HG02973 (cell line): ENCODE data around the gene ATP9B.
"Not testable (repeated sequence)": the region's sequence is repeated elsewhere in the genome, so short reads cannot be mapped to it uniquely, and the experiment has no call there.

Source experiments
- ATAC-seq: cut with Tn5 transposase; IDR thresholded peaks from one replicate; pipeline ENCODE4 v1.9.1; 2021; ENCODE audit warnings: moderate library complexity; ENCODE audit not compliant: unreplicated experiment

The ATP9B gene

DNA sequence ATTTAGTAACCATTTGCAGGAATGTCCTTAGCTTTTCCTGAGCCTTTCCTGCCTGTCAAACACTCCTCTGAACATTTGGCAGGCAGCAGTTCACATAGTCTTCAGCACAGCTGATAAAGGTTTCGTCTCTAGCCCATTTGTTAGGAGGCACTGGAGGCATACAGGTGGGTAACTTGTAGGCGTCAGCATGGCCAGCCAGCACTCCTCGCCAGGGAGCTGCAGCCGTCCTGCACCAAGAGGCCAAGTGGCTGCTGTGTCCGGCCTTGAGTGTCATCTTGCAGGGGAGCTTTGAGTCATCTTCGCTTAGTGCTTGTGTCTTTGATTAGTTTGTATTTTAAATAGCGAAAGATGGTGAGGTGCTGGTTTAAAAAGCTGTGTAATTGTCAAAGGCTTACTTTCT, 206.3 kb downstream of the ATP9B start:
- ATAC-seq = peak; percentile 25

DNA sequence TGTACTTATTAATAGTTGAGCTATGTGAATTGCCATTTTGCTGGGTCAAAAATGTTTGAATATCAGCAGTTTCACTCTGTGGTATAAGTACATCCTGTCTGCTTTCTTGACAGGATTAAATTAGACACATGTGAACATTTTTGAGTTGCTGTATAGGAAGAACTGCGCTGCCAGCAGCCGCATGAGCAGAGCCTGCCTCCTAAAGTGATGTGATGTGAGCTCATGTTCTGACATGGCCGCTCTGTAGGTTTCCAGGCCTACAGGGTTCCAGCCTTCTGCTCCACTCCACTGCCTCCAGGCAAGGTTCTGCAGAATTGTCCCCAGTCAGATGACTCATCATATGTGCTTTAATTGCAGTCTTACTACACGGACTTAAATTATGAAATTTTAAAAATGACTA, 206.8 kb downstream of the ATP9B start:
- peak; percentile 72 for ATAC-seq

DNA sequence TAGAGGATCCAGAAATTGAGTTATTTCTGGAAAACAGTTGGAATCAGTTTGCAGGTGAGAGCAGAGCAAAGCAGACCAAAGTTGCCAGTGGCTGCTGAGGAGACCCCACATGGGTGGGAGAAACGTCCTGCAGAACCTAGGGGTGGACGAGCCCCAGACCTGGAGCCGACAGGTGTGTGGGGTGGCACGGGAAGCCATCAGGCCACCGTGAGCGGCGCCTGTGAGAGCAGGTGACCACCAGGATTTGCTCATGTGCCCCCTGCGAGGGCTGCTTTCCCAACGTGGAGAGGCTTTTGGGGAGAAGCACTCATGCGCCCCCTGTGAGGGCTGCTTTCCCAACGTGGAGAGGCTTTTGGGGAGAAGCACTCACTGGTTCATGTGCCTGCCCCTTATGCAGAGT, 209.7 kb downstream of the ATP9B start:
- no peak for ATAC-seq

DNA sequence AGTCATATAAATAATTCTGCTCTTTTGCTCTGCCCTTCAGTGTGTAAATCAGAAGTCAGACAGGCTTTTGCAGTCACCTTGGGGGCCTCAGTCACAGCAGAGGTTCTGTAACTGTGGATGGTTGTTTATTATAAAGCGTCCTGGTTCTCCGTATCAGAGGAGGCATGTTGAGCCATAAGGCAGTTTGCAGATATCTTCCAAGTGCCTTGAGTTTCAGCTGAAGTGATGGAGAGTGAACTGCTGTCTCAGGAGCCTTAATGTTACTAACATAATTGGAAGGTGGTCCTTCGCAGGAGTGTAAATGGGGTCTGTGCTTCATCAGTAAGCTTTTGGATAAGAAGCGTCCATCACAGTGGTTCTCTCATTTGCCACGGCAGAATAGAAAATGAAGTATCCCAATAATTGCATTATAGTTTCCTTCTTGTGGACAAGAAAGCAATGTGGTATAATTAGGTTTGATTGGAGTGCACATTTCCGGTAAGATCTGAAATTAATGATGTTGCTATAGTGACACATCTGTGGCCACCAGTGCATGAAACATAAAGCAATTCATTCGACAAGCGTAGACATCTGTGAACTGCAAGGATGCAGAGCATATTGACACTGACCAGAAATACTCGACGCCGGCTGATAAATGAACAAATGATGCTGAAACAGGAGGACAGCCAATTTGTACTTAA, 214.1 kb downstream of the ATP9B start:
- ATAC-seq = no peak

DNA sequence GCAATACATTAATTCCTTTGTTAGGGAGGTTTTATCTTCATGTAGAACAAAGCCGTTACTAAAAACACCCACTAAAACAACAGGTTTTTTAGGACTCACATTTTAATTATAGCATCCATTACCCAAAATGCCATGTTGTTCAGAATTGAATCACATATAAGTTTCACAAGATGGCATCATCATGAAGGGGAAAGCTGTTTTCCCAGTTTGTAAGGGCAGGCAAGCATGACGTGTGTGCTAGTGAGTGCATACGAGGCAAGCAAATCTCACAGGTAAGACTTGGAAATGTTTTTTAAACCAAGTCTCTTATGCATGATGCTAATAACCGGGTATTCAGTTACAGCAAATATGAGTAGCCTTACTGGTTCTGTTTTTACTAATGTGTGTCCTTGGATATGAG, 214.7 kb downstream of the ATP9B start:
- no peak for ATAC-seq

DNA sequence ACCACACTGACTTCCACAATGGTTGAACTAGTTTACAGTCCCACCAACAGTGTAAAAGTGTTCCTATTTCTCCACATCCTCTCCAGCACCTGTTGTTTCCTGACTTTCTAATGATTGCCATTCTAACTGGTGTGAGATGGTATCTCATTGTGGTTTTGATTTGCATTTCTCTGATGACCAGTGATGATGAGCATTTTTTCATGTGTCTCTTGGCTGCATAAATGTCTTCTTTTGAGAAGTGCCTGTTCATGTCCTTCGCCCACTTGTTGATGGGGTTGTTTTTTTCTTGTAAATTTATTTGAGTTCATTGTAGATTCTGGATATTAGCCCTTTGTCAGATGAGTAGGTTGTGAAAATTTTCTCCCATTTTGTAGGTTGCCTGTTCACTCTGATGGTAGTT, 216.0 kb downstream of the ATP9B start:
- not testable (repeated sequence) for ATAC-seq

DNA sequence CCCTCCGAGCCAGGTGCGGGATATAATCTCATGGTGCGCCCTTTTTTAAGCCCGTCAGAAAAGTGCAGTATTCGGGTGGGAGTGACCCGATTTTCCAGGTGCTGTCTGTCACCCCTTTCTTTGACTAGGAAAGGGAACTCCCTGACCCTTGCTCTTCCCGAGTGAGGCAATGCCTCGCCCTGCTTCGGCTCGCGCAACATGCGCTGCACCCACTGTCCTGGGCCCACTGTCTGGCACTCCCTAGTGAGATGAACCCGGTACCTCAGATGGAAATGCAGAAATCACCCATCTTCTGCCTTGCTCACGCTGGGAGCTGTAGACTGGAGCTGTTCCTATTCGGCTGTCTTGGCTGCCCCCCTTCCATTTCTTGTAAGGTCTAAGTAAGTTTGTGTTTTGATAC, 221.2 kb downstream of the ATP9B start:
- ATAC-seq = not testable (repeated sequence)

DNA sequence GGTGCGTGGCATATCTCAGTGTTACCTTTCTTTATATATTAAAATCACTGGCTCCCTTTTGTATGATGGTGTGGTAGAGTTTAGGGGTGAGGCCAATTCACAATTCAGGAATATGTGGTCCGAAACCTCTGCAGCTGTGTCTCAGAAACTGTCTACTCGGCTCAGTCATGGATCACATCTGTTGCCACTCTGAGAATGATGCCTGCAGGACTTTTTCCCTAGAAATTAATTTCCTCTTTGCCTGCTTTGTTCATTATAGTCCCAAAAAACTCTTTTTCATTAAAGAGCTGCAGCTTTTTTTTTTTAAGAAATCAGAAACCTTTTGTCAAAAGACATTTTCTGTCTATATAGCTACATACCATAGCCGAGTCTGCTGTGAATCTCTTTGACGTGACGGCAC, 221.7 kb downstream of the ATP9B start:
- no peak for ATAC-seq

DNA sequence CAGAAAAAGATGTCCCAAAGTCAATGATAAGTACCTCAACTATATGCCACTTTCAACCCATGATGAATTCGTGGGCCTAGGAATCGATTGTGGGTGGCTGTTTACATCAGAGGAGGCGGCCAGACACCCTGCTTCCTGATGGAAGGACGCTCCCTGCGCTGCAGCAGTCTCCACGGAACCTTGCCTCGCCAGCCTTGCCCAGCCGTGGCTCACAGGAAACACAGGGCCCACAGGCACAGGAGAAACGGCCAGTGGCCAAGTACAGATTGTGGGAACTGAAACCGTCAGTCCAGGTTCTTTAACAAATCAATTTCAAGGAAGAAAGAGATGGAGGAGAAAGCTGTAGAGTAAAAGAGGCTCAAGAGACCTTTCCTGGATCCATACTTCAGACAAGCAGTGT, 225.0 kb downstream of the ATP9B start:
- no peak for ATAC-seq

DNA sequence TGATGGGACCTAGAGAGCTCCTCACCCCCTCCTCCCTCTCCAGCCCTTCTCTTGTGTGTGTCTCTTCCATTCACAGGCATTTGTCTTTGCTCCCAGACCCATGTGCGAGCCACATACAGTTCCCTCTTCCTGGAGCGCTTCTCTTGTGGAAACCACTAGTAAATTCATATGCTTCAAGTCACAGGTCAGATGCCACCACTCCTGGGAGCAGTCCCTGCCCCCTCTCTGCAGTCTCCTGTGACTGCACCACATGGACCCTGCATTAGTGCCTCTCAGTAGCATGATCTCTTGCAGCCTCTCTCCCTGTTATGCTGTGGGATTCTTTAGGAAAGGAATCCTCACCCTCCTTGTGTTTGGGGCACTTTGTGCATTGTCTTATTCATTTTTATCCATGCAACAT, 230.1 kb downstream of the ATP9B start:
- ATAC-seq = no peak

DNA sequence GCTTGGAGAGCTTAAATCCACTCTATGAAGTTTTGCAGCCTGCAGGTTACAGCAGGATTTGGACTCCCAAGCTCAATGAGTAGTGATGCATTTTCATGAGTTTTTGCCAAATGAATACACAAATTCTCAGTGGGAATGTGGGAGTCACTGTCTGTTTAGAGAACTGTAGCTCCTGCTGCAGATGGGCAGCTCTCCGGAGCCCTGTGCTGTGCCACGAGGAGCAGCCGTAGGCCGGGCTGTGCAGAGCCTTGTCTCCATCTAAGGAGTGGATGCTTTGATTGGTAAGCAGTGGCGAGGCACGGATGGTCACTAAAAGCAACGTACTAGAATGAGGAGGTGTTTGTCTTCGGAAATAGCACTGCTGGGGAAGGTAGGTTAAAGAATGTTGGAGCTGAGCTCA, 230.5 kb downstream of the ATP9B start:
- no peak for ATAC-seq

DNA sequence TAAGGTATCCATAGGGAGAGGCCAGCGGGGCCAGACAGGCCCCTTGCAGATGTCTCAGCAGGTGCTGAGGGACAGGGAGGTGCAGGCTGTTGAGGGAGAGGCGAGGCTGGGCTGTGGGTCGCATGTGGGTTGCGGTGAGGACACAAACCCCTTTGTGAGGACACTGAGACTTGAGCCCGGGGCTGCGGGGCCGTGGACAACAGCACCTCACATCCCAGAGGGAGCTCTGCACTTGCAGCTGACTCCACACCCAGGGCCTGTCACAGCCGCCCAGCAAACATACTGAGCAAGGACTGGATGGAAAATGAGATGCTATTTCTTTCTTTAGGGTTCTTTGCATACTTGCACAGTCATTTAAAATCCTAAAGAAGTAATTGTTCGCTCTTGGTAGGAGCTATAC, 231.2 kb downstream of the ATP9B start:
- ATAC-seq = no peak

DNA sequence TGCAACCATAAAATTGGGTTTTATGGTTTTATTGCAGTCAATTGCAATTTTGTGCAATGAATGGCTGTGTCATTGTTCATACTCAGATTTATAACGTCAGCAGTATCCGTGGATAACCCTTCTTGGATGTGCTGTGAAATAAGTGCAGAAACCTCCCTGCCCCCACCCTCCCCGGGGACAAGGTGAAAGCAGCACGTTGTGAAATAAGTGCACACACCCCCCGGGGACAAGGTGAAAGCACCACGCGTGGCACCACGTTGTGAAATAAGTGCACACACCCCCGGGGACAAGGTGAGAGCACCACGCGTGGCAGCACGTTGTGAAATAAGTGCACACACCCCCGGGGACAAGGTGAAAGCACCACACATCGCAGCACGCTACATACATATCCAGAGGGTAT, 232.9 kb downstream of the ATP9B start:
- no peak for ATAC-seq

DNA sequence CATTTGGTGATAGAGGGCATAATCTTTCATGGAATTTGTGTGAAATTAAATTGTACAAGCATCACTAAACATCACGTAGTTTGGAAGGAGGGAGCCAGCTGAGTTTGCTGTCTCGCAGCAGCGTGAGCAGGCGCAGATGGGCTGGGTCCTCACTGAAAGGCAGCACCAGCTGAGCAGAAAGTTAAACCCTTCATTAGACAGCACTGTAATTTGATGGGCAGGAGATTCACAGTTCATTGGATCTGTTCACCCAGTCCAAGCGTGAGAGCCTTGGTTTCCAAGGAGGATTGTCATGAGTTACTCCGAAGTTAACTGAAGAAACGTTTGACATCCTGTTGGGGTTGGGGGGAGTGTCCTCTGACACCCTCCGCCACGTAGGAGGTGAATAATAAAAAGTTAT, 236.7 kb downstream of the ATP9B start:
- no peak for ATAC-seq

DNA sequence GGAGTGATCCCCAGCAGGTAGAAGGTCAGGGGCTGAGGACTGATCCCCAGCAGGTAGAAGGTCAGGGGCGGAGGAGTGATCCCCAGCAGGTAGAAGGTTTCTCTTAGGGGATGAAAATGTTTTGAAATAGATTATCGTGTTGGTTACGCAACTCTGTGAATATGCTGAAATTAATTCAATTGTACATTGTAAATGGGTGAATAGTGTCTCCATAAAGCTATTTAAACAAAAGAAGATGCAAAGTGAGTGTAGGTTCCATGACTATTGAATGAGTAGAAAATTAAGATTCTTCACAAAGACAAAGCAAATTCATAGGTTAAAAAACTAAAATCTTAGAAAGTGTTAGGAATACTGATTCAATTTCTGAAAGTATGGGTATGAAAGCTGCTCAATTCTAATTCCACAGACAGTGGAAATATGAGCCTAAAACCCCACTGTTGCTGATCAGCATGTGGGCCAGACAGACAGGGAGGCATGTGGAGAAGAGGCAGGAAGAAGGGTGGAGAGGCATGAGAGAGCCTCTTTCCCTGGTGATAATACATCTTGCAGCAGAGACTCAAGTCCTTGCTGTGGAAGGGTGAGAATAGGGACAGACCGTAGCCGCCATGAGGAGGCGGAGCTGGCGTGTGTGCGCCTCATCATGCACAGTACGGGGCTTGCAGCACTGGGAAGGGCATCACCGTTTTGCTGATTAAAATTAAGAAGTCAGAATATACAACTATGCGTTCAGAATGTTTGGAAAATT, 240.6 kb downstream of the ATP9B start:
- ATAC-seq = no peak

DNA sequence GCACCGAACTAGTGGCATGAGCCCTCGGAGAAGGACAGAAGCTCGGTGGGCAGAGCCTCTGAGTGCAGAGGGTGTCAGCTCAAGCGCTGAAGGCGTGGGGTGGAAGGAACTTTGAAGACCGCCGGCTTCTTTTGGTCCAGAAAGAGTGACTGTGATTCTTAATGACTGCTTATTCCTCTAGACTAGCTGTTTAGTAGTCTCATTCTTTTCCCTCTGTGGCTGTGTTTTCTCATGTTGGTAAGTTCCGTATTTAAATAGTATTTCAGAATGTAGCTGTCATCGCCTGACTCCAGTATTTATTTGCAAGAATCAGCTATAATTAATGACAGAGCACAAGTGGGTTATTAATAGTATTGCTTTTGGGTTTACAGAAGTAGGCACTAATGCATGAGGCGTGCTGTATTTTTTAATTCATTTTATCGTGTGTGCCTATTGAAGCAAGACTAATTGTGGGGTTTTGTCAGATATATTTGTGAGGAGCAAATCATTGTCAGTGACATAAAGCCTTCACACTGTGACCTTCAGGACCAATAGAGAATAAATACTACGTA, 245.7 kb downstream of the ATP9B start:
- ATAC-seq = no peak

DNA sequence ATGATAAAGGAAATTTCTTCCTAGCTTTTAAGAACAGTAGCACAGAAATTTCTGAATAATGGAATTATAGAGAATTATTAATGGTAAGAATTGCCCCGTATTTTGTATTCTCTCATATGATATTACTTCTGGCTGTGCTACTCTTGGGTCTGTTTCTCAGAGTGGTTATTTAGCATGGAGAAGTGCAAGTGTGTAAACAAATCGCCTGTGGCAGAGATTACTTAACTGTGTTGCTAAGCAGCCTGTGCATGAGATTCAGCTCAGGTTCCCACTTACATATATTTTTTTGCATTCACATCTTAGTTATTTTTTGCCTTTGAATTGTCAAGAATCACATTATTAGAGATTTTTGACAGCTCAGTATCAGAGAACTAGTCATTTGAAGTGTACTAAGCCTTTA, 246.4 kb downstream of the ATP9B start:
- no peak for ATAC-seq

DNA sequence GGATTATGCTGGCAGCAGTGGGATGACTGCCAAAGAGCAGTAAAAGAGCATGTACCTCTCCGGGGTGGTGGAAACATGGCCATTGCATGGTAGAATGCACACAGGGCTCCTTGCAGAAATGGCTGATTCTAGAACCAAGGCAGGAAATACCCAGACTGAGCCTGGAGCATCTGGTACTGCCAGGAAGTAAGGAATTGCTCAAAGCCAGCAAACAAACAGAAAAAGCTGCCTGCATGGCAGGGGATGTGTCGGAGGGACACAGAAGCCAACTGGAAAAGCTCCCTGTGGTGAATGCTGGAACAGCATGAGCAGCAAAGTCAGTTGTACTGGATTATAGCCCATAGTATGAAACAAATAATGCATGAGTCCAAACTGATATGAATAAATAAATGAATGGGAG, 248.5 kb downstream of the ATP9B start:
- no peak for ATAC-seq

DNA sequence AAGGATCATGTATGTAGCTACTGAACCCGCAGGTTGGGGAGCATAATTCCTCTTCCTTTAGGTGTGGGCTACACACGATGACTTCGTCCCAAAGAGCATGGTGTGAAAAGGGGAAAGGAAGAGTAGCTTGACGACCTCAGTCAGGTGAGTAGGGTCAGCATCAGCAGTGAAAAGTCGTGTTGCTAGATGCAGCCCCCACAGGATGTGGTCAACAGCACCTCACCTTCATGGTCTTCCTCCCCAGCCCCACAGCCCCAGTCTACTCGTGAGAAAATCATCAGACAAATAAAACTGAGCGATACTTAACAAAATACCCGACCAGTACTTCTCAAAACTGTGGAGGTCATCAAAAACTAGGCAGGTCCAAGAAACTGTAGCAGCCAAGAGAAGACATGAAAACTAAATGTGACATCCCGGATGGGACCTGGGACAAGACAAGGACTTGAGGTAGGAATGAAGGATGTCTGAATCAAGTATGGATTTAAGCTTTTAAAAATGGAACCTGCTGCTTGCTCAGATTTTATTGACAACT, 249.0 kb downstream of the ATP9B start:
- ATAC-seq = no peak

DNA sequence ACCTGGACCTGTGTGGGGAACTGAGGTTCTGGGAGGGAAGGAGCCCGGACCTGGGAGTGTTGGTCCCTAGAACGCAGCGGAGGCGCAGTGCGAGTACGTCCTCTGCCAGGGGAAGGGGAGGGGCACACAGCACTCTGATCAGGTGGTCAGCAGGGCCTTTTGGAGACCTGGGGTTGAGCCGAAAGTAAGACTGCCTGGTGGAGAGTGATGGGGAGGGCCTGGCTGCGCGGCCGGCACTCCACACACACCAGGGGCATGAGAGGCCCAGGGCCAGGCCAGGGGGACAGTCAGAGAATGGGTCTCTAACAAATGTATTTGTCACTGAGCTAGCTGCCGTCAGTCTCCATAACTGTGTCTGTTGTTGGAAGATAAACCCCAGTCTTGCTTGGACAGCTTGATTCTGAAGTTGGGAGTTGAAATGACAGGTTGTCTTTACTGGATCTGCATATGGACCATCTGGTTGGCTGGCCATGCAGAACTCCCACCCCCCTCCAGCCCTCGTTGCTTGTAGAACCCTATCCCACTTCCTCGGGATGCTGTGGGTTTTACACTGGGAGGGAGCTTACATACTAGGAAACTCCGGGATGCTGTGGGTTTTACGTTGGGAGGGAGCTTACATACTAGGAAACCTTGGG, 251.1 kb downstream of the ATP9B start:
- no peak for ATAC-seq

DNA sequence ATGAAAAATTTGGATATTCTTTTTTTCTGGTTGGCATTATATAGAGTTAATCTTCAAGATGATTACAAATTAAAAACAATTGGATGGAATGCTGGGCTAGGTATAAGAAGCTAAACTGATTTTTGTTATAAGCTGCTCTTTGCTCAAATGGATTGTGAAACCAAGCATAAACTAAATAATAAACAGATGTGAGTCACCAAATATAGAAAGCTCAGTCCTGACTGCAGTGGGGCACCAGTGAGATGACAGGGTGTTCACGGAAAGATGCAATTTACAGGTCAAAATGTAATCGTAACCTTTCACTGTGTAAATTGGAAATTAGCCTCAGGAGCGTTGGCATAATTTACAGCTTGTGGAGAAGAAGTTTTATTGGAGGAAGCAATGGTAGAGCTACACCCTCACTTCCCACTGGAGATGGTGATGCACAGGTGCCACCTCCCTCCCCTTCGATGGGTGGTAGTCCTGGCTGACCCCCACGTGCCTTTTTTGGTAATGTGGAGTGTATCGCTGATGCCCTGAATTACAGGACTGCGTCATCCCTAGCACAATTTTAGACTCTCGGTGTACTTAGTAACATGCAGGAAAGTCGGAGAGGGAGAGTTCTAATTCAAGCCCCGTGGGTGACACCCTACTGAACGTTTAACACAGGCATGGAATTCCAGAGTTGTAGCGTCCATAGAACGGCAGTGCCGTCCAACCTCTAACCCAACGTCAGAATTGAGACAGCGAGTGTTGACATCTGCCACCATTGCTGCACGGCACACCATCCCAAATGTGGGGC, 252.6 kb downstream of the ATP9B start:
- no peak for ATAC-seq
